NCI-H460 (cell line): ENCODE measurements around the gene NDUFB2. TPM values are rescaled to one million over a fixed set of nuclear protein-coding genes. Genes with fewer than 3 reads are reported as not detected.
"Not testable (repeated sequence)": the region's sequence is repeated elsewhere in the genome, so short reads cannot be mapped to it uniquely, and the experiment has no call there.

ENCODE experiments used
- DNase-seq: peaks from one replicate; pipeline ENCODE4 v3.0.0-alpha.2; 2016; ENCODE audit warnings: low read depth; ENCODE audit errors: extremely low read depth
- total RNA-seq: library from RNA; depleted of rRNA; stranded (reverse); fragments of >200 nt; shearing (Covaris generic); gene quantifications from 2 replicates; pipeline ENCODE4 v1.2.3, GENCODE V29; 2014; rRNA removed

Gene NDUFB2
- total RNA-seq, 1 experiment from 2014 or later: 115 TPM

DNA sequence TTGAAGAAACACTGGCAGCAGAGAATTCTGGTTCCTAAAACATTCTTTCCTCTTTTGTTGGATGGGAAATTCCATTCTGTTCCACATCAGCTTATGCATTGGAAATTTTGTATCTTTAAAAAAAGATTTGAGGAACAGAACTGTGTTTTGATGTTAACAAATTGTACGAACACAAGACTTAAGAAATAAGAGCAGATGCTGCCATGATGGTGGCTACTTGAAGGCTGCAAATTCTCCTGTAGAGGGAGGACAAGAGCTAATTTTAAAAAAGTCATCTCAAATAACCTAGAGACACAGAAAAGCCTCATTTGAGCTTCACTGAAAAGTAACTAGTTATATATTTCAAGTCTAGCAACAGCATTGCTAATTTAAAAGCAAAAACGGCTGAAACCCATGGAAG lies 29.8 kb downstream of the NDUFB2 start:
- DNase-seq: no peak

DNA sequence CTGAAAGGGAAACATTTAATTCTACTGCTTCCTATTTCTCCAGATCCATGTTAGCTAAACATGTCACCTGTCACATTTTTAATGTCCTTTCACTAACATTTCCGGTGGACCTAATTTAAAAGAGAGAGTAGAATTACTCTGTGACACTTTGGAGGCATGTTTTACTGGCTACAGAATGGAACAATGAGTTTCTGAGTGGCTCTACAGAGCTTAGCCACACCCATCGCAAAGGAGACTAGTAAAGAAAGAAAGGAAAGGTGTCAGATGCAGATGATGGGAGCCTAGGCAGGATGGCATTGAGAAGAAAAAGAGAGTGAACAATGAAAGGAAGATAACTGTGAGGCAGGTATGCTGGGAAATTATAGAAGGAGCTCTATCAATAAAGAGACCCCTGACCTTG lies 35.9 kb downstream of the NDUFB2 start:
- DNase-seq: no peak

DNA sequence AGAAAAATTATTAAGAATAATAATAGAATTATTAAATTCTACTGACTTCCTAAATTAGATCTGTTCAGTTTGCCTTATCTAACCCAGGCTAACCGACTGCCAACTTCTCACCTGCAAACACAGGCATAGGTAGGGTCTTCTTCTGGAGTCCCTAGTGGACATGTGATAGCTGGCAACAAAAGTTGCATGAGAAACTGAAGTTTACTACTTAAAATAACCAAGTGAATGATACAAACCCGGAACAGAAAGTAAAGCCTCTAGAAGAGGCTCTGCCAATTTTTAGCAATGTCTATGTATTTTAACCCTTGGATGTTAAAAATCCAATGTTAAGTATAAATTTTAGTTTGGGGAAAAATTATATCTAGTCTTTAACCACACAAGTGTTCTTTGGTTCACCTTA lies 37.6 kb downstream of the NDUFB2 start:
- DNase-seq: no peak

DNA sequence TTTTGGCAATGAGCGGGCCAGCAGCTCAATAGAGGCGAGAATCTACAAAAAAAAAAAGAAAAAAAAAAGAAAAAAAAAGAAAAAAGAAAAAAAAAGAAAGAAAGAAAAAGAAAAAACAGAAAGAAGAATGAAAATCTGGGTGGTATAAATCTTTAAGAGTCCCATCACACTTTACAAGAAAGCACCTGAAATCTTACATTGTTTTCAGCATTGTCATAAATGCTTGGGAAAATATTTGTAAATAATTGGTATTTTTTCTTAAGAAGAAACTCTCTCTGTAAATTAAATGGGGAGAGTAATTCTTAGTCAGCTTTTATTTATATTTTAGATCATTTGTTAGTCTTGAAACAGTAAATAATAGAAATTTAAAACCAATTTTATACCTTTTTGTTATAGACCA lies 38.2 kb downstream of the NDUFB2 start:
- no peak for DNase-seq

DNA sequence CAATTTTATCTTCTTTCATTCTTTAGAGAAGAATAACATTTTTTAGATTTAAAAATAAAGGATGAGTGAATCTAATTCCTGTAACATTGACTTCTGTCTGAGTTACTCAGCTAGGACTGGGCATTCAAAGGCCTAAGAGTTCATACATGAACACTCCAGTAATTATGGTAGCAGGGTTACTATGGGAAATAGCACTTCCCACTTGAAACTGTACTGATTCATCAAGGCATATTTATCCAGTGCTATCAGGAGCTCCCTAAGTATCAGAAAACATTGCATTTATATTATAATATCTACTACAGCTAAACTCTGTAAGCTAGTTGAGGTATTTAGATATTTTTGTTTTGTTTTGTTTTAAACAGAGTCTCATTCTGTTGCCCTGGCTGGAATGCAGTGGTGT lies 41.8 kb downstream of the NDUFB2 start:
- no peak for DNase-seq

DNA sequence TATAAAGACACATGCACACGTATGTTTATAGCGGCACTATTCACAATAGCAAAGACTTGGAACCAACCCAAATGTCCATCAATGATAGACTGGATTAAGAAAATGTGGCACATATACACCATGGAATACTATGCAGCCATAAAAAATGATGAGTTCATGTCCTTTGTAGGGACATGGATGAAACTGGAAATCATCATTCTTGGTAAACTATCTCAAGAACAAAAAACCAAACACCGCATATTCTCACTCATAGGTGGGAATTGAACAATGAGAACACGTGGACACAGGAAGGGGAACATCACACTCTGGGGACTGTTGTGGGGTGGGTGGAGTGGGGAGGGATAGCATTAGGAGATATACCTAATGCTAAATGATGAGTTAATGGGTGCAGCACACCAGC lies 46.7 kb downstream of the NDUFB2 start:
- DNase-seq: not testable (repeated sequence)

DNA sequence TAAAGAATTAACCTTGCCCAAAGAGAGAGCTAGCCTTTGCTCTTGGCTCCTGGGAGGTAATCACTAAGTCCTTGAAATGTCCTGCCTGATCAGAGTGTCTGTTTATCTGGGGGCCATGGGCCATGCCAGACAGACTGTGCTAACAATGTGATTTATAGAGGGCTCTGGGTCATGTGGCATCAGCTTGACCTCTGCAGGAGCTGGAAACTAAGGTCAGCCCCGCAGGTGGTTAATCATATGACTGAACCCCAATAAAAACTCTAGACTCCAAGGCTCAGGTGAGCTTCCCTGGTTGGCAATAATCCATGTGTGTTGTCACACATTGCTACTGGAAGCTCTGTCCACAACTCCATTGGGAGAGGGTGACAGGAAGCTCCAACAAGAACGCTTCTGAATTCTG lies 47.5 kb downstream of the NDUFB2 start:
- no peak for DNase-seq

DNA sequence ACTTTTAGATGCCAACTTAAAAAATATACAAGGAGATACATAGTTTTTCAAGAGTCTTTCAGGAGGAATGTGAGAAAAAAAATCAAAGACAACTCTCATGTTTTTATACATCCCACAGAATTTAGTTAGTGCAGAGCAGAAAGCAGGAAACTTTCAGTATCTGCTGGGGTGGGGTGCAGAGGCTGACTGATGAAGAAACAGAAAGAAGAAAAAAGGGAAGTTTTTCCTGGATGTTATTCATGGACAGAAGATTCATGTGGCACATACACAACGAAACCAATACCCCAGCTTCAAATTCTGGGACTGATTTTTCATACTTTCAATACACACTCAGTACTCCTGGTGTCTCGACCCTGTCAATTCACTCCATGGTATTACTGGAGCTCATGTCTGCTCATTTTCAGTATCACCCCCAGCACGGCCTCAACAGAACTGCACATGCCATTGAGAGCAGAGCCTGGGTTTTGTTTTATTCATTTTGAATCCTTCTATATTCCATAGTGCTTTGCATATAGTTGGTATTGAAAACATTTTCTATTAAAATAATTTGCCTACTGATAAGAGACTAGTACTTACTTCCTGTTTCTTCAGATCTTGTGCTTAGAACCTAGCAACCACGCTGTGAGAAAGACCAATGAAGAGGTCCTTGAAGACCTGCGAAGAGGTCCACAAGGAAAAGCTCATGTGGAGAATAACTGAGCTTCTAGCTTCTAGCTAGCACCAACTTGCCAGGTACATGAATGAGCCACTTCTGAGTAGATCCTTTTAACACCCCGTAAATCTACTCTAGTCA lies 49.0 kb downstream of the NDUFB2 start:
- no peak for DNase-seq

DNA sequence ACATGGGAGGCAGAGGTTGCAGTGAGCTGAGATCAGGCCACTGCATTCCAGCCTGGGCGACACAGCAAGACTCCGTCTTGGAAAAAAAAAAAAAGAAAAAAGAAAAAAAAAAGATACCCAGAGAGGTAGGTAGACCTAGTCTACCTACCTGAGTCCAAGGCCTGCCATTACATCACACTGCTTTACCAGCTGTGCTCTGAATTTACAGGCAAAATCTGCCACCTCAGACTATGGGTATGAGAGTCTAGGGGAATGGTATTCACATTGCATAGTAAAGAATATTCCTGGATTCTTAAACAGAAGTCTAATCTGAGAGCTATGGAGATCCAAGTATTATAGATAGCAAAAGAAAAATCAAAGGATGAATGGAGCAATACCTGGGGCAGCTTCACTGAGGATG lies 50.2 kb downstream of the NDUFB2 start:
- no peak for DNase-seq

DNA sequence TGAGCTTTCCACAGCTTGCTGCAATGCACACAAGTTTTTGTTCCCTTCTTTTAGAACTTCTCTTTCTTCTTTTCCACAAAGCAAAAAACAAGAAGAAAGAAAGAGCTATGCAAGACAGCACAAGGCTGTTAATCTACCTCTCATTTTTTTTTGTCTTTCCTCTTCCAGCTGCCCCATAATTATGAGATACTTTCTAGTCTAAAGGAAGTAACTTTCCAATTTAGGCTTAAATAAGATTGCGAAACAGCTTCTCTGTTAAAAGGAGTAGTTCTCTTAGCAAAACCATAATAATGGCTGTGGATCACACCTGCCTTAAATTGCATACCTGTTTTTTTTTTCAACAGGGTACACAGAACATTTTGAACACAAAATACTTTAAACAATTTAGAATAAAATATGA lies 56.0 kb downstream of the NDUFB2 start:
- DNase-seq: no peak

DNA sequence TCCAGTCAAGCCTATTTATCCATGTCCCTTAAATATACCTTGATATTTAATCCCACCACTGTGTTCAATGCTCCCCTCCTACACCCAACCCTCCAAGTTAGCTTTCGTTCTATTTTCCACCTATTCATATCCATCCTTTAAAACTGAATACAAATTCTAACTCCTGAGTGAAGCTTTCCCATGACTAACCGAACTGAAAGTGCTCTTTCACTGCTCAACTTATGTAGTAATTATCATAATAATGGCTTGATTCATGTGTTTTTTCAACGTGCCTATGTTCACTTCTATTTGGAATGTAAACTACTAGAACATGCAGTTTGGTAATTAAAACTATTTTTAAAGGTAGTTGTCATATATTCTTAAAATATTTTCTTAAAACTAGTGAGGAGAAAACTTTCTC lies 58.0 kb downstream of the NDUFB2 start:
- DNase-seq: no peak

Other genes starting within 250 kb of the NDUFB2 start
- 54.2 and 62.6 TPM in 2 replicates for gene MKRN1, start 217.2 kb upstream of the NDUFB2 start, total RNA-seq
- gene DENND2A, start 55.9 kb upstream of the NDUFB2 start, total RNA-seq: 0.02 and 0.09 TPM in 2 replicates
- gene ADCK2, start 23.8 kb upstream of the NDUFB2 start, total RNA-seq: 24.9 and 25.3 TPM in 2 replicates
- gene BRAF, start 228.2 kb downstream of the NDUFB2 start, total RNA-seq: 18.4 and 18.5 TPM in 2 replicates